Activated effector memory CD4-positive, alpha-beta T cell treated with anti-CD3 and anti-CD28 coated beads, Interleukin-2, amount 50 U/mL, for 16 hours (primary cell): ENCODE data around the gene CARD11.
"Not testable (repeated sequence)": the region's sequence is repeated elsewhere in the genome, so short reads cannot be mapped to it uniquely, and the experiment has no call there.

Experiments used
- DNase-seq: peaks from one replicate; pipeline ENCODE4 v3.0.0-alpha.2; 2020

CARD11 gene

DNA sequence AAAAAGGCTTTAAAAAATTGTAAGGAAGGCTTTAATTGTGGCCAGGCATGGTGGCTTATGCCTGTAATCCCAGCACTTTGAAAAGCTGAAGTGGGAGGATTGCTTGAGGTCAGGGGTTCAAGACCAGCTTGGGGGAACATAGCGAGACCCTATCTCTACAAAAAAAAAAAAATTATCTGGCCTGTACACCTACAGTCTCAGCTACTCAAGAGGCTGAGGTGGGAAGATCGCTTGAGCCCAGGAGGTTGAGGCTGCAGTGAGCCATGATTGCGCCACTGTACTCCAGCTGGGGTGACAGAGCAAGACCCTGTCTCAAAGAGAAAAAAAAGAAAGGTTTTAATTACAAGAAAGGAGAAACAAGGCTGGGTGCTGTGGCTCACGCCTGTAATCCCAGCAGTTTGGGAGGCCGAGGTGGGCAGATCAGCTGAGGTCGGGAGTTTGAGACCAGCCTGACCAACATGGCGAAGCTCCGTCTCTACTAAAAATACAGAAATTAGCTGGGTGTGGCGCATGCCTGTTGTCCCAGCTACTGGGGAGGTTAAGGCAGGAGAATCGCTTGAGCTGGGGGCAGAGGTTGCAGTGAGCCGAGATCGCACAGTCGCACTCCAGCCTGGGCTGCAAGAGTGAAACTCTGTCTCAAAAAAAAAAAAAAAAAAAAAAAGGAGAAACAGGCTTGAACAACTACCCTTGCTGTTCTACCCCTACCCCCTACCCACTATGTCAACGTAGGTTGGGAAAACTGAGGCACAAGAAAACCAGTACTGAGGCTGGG lies 83.7 kb downstream of the CARD11 start:
- DNase-seq, result peak; percentile 22

DNA sequence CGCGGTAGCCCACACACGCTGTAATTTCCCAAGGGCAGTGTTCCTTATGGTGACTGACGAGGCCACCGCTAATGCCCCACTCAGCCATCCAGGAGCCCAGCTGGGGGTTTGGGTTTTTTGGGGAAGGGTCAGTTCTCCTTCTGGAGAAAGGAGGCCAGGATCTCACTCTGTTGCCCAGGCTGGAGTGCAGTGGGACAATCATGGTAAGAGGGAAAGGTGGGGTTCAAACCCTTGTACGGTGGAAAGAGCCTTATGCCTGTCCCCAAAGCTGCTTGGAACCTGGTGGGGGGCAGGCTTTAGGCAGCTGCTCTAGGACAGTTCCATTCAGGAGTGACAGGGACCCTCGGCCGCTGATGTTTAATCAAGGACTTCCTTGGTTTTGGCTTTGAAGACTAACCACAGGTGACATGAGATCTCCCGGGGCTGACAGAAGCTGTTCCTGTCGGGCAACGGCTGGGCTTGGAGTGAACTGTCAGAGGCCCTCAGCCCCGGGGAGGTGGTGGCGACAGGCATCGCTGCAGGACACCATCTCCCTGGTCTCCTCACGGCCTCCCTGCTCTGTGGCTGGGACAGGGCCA lies 84.5 kb downstream of the CARD11 start:
- peak; percentile 55 for DNase-seq

DNA sequence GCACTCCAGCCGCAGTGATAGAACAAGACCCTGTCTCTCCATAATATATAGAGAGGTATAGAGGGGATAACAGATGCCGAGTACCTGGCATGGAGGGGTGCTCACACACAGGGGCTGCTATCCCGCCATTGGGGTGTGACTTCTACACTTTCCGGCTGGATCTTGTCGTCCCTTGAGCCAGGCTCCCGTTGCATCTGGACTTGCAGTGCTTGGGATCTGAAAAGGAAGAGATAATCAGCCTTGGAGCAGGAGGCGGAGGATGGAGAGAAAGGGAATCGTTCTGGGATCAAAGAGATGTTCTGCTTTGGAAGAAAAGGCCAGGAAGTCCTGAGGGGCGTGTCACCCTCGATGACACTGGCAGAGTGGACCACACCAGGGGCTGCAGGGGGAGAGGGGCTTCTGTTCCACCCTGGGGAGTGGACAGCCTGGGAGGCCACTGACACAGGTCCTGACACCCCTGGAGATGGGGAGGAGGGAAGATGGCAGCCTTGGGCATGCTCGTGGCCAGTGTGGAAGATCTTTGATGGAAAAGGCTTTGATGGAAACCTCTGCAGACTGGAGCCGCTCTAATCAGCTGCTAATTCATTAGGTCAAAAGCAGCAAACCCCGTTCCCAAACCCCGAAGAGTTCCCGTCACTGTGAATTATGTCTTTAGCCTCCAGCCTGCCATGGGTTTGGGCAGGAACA lies 85.1 kb downstream of the CARD11 start:
- DNase-seq, result peak; percentile 60

DNA sequence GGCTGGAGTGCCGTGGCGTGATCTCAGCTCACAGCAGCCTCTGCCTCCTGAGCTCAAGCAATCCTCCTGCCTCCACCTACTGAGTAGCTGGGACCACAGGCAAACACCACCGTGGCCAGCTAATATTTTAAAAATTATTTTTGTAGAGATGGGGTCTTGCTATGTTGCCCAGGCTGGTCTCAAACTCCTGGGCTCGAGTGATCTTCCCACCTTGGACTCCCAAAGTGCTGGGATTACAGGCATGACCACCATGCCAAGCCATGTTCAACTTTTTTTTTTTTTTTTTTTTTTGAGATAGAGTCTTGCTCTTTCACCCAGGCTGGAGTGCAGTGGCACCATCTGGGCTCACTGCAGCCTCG lies 86.3 kb downstream of the CARD11 start:
- DNase-seq, result not testable (repeated sequence)

DNA sequence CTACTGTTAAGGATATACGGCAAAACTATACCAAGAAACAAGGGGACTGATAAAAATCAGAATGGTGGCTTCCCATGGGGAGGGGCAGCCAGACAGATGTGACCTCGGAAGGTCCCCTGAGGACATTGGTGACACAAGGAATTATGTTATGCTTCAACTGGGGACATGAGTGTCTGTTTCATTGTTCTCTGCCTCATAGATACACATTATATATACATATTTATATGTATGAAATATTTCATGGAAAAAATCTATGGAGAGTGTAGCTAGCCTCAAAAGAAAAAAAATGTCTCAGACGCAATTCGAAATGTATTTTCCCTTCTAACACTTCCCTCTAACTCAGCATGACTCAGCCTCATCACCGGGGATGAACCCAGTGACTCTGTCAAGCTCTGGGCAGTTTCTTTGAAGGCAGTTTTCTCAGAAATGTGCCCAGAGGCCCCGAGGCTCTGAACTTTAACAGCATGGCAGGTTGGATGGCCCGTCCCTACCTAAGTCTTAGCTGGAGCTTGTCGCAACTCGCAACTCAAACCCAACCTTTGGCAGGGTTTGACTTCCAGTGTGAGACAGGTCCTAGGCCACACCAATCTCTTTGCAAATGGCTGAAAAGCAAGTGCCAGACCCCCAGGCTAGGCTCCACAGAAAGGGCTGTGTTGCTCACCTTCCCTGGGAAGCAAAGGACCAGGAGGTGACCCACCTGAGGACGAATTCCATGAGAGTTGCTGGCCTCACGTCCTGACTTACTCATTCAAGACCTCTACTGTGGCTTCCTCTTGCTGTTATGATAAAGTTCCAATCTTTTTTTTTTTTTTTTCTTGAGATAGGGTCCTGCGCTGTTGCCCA lies 86.9 kb downstream of the CARD11 start:
- DNase-seq, result peak; percentile 78

DNA sequence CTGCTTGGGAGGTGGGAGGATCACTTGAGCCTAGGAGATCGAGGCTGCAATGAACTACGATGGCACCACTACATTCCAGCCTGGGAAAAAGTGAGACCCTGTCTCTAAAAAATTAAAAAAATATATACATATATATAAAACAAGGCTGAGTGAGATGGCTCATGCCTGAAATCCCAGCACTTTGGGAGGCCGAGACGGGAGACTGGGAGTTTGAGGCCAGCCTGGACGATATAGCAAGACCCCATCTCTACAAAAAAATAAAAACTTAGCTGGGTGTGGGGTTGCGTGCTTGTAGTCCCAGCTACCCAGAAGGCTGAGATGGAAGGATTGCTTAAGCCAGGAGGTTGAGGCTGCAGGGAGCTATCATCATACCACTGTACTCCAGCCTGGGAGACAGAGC lies 87.6 kb downstream of the CARD11 start:
- peak; percentile 49 for DNase-seq

DNA sequence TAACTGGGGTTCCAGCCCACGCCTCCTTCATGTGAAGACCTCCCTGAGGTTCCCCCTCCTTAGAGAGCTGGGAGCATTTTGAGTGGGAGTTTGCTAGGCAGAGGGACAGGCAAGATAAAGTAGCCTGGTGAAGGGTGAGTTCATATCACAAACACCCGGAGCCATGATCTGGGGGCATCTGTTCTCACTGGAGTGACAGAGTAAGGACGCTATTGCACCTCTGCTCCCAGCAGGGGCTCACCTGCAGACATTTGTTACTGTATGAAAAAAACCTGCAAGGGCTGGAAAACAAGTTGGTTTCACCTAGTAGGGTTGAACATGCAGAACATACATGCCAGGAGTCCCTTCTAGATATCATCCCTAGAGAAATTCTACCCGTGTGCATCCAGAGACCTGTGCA lies 88.4 kb downstream of the CARD11 start:
- peak; percentile 41 for DNase-seq

DNA sequence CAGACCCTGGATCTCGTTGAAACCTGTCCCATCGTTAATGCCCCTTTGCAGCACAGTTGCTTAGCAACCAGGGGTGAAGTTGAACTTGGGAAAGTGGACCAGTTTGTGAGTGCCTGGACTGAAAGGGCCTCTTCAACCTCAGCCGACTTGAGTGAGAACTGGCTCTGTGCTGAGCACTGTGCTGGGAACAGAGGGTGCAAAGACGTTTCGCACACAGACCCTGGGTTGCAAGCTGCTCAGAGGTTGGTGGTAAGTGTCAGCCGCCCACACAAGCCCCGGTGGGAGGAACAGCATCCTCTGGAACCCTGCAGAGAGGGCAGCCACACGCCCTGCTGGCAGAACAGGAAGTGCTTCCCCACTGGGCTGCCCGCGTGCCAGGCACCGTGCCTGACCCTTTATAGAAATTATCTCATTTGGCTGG lies 89.2 kb downstream of the CARD11 start:
- DNase-seq, result peak; percentile 69

DNA sequence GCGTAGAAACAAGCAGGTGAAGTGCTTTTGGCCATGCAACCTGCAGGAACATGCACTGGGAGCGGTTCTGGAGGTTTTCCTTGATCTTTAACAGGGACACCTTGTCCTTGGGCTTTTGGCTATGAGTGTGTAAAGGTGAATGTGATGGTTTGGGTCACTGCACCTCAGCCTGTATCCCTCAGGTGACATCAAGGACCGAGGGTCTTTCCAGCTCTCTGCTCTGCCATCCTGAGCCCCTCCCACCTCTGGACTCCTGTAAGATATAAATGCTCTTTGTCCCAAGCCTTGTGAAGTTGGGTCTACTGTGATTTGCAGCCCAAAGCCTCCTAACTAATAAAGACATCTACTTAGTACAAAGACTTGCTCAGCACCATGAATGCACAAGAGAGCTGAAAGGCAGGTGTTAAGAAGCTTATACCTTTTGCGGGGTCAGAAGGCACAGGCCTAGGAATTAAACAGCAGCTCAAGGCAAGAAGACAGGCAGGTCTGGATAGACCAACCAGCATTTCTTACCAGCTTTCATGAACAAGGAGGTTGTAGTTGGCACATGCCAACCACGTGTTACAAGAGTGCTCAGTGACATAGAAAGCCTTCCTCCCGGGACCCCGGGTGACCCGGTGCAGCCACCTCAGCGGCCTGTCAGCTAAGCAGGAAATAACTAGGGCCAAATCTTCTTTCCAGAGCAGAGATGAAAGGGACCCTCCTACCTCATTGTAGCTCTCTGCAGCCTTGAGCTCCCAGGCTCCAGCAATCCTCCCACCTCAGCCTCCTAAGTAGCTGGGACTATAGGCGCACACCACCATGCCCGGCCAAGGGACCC lies 89.9 kb downstream of the CARD11 start:
- DNase-seq, result peak; percentile 34

DNA sequence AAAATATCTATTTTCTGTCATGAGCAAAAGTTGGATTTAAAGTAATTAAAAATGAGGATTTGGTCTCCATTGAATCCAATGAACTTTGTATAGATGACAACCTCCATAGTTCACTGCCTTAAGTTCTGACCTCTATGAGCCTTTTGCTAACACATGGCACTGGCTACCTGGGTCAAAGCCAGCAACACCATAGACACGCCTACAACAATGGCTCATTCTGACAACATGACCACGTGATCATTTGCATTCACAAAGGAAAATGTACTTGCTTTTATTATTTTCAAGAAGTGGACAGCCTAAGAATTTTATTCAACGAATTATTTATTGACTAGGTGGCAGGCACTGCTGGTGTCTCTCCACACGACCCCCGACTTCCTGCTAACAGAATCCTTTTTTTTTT lies 90.6 kb downstream of the CARD11 start:
- DNase-seq, result peak; percentile 31

DNA sequence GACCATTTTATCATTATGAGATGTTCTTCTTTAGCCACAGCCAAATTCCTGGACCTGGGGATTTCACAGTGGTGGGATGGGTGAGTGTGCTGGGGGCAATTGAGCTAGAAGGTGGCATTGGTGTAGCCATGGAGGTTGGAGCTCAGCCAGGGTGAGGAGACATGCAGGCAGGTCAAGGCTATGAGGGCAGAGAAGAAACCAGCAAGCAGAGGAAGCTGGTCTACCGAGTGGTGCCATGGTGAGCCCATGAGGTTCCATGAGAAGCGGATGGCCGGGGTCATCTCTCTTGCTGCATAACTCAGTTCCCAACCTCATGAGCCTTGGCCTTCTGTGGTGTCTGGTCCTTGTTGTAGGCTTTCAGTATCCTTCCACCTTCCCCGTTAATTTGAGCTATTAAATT lies 91.4 kb downstream of the CARD11 start:
- DNase-seq, result peak; percentile 2

DNA sequence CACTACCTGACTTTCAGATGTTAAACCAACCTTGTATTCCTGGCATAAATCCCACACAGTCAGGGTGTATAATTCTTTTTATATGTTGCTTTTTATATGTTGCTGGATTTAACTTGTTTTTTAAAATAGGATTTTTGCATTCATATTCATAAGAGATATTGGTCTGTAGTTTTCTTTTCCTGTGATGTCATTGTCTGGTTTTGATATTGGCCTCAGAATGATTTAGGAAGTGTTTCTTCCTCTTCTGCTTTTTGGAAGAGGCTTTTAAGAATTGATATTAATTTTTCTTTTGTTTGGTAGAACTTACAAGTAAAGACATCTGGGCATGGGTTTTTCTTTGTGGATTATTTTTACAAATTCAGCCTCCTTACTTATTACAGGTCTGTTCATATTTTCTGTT lies 93.1 kb downstream of the CARD11 start:
- DNase-seq, result no peak

DNA sequence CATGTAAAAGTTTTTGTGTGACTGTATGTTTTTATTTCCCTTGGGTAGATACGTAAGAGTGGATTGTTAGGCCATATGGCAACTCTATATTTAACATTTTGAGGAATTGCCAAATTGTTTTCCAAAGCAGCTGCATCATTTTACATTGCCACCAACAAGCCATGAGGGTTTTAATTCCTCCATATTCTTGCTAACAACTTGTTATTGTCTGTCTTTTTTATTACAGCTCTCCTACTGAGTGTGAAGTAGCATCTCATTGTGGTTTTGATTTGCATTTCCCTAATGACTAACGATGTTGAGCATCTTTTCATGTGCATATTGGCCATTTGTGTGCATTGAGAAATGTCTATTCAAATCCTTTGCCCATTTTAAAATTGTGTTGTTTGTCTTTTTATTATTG lies 94.9 kb downstream of the CARD11 start:
- no peak for DNase-seq

DNA sequence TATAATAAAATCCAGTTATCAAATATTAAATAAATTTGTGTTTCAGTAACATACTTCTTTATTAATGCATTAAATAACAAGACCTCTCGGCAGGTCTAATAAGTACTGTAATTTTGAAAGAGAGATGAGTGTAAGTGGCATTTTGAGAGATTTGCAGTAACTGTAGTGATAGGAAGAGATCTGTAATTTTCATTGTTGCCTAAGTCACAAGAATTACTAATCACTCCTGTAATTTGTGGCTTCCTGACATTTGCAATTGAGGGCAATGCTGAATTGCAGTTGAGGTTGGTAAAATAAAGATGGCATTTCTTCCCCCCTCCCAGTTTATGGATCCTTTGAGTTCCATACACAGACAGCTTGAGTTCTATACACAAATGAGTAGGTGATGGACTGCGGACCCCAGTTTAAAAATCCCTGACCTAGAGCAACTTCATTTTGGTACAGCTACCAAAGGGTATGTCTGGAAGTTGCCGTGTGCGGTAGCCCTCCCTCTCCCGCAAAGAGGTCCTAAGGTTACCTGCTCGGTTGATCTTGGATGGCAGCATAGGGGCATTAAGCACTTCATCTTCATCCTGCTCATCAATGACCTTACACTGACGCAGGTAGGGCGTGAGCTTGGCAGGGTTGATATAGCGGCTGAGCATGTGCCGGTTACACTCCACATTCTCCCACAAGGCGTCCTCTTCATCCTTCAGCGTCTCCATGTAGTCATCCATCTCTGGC lies 96.4 kb downstream of the CARD11 start:
- peak; percentile 46 for DNase-seq

DNA sequence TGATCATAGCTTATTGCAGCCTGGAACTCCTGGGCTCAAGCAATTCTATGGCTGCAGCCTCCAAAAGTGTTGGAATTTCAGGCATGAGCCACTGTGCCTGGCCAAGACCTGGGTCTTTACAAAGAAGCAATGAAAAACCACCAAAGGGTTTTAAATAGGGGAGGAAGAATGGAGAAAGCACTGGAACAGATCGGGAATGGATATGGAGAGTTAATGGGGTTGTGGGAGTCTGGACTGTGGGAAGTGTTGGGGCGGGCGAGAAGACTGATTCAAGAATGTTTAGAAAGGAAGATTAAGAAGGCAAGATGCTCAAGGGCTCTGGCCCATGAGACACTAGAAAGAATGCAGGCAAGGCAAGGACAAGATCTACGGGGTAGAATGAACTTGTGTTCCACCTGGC lies 98.5 kb downstream of the CARD11 start:
- peak; percentile 6 for DNase-seq

DNA sequence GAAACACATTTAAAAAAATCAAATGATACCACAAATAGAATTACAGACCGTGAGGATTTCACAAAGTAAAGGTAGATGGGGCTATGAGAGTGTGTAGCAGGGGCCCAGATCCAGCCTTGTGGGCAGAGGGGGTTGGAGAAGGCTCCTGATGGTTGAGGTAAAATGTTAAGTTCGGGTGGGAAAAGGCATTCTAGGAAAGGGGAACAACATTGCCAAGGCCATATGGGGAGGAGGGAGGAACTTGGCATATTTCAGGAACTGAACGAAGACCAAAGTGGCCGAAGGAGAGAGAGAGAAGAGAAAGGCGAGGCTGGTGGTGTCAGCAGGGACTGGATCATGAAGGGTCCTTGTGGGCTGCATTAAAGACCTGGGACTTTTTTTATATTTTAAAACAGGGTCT lies 98.9 kb downstream of the CARD11 start:
- no peak for DNase-seq

DNA sequence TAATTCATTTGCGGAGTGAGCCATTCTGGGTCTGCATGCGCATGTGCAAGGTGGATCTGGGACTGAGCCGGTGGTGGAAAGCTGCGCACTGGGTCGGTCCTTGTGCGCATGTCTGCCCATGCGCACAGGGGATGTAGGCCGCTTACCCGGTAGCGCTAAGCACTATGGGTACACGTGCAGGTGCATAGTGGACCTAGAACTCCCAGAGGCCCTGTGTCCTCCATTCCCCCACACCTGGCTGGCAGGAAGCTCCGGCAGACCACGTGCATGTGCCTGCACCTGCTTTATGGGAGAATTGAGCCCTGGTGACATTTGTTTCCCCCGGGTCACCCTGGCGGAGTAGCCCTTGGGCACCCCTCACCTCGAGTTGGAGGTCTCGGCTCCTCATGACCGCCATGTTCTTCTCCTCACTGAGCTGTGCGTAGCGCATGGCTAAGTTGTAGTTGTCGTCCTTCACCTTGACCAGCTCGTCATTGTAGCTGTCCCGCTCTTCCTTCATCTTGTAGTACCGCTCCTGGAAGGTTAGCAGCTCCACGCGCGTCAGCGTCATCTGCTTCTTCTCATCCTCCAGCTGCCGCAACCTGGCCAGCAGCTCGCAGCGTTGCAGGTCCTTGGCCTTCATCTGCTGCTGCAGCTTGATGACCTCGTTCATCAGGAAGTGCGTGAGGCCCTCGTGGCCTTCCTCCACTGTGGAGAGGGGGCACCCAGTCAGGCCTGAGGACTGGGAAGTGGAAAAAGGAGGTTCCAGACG lies 99.6 kb downstream of the CARD11 start:
- DNase-seq, result peak; percentile 57

DNA sequence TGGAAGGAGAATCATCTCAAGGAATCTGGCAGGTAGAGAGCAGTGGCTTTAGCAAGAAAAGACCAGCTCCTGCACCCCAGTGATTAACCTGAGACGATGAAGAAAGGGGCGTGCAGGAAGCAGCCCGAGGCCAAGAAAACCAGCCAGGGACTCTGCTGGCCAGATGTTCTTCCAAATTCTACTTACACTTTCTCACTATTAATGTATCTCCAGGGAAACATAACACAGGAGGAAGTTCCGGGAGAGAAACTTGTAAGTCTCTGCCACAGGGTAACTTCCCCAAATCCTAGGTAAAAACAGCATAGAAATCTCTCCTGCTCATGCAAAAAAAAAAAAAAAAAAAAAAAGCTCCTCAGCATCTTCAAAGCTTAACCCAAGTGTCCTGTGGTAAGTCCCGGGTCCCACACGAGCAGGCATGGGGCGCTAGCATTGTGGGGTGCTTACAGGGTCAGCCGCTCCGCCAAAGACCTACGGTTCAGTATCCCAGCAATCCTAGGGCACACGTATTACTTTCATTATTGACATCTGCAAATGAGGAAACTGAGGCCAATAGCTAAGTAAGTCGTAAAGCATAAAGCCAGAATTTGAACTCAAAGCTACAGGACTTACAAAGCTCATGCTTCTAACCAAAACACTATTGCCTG lies 102.3 kb downstream of the CARD11 start:
- peak; percentile 4 for DNase-seq

DNA sequence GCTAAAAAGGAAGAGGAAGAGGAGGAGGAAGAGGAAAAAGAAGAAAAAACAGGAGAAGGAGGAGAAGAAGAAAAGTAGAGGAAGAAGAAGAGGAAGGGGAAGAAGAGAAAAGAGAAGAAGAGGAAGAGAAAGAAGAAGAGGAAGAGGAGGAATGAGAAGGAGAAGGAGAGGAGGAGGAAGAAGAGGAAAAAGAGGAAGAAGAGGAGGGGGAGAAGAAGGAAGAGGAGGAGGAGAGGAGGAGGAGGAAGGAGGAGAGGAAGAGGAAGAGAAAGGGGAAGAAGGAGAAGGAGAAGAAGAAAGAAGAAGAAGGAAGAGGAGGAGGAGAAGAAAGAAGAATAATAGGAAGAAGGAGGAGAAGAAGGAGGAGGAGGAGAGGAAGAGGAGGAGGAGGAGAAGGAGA lies 103.2 kb downstream of the CARD11 start:
- no peak for DNase-seq

DNA sequence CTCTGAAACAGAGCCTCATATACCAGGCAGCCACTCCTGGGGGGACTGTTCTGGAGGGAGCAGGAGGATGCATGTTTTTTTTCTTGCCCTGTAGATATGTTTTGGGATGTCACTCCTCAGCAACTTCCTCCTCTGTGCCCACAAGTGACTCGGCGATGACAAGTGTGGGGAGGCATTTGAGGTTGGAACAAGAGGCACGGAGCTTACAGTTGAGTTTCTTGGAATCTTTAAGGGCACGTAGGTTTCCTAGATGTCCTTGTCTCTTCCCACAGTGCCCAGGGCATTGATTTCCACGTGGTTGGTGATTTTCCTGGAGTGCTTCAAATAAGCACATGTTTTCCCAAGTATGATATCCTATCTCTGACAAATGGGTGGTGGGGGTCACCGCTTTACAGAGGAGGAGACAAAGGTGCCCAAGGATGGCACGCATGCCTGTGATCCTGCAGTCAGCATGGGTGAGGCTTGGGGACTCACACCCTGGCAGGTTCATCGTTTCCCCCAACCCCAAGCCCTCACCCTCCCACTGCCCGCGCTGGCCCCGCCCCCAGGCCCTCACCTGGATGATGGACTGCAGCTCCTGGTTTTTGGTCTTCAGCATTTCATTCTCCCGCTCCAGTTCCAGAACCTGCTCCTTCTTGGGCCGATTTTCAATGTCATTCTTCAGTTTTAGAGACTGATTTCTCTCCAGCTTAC lies 104.3 kb downstream of the CARD11 start:
- peak; percentile 53 for DNase-seq
